Measurements from ENCODE around the gene STAC3.
A peak's percentile ranks its signal among the peaks of the same experiment; 100 is the strongest.

The STAC3 gene

DNA sequence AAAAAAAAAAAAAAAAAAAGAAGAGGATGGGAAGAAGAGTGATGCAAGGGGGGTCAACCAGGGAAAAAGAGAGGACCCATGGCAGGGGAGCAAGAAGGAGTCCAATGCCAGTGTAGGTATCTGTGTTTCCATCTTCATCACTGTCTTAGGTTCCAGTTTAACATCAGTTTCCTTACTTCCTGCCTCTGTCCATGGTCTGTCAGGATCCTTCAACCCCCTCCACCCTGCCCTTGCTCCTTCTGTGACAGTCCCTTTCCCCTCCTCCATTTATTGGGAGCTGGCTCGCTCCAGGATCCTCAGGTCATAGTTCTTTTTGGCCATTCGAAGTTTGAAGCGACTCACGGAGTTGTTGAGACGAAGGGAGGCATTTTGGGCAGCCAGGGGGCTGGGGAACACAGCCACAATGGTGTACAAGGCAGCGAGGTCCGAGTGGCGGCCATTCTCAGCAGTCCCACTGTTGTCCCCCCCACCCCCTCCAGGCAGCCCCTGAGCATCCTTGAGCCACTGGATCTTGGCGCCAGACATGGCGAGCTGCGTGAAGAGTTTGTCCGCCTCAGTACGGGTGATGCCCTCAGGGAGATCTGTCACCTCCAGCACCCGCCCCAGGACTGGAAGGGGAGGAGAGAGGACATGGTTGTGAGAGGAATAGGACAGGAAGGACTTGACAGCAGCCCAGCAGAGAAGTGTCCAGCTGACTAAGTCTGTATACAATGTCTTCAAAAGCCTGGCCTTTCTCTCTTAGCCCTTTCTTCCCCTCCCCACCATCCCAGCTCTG lies 3.7 kb upstream of the STAC3 start:
- DNase-seq: no peak

GRCh38 chr12:57250541-57250940 lies 446 bp downstream of the STAC3 start:
- no peak for DNase-seq

DNA sequence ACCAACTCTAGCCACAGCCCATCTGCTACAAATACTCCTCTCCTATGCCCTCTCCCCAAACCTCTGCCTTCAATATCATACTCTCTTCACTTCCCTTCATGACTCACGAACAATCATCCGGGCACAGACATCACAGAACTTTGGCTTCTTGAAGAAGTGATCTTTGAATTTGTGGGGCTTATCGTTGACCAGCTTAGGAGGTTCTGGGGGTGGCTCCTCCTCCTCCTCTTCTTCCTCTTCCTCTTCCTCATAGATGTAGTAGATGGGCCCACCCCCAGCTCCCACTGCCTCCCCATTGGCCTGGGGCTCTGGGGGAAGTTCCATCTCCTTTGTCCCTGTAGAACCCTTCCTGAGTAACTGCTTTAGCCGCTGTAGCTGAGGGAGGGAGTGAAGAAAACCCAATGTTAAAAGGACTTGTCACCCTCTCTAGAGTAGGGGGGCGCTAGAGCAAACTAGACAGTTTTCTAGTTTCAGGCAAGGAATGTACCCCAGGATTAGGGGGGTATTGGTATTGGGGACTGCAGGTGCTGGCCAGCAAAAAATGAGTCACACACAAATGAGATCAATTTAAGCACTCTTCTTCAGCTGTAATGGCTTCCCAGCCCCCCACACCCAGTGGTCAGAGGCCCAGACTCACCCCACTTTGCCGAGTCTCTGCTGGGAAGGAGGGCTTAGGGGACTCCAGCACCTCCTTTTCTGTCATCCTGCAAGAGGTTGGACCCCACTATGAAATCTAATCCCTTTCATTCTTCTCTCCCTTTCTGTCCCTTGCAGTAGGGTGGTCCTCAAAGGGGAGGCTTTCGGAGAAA lies 1.8 kb downstream of the STAC3 start:
- DNase-seq: no peak

- no peak for DNase-seq
These were observed 3.9 kb downstream of the STAC3 start for GRCh38 chr12:57247041-57247440.

GRCh38 chr12:57244312-57244696 lies 6.7 kb downstream of the STAC3 start:
- DNase-seq: no peak

DNA sequence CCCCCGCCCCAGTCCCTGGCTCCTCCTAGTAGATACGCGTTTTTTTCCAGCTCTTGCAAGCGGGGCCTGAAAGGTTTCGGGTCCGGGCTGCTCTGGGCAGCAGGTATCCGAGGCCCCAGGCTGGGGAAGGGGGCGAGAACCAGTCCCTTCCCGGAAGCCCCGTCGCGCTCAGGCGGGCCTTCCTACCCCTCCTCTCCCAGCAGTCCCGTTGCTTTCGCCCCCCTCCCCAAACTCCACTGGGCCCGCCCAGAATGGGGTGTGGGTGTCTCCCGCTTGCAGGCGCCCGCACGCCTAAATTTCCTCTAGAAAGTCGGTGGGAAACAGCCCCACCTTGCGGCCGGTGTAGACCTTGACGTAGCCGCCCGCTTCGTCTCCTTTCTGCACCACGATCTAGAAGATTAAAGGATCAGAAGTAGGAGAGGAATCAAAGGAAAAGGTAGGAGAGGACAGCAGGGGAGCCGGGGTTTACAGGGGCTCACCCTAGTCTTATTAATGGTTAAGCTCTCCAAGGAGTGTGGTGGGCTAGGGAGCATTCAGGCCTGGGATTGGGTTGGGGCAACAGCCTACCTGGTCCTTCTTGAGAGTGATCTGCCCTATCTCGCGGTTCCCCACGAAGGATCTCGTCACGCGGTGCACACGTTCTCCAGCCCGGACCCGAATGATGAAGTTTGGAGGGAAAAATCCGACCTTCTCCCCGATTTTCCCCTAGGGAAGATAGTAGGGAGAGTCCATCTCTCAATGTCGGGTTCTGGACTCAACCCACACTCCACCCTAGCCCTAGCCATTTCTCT lies 7.3 kb downstream of the STAC3 start:
- peak; percentile 81 for DNase-seq

- DNase-seq: peak; percentile 65
These were observed 8.1 kb downstream of the STAC3 start for GRCh38 chr12:57242691-57243454.

GRCh38 chr12:57242329-57242690 lies 8.7 kb downstream of the STAC3 start:
- no peak for DNase-seq

GRCh38 chr12:57241402-57242310 lies 9.3 kb downstream of the STAC3 start:
- DNase-seq: no peak

GRCh38 chr12:57240926-57241401 lies 10.0 kb downstream of the STAC3 start:
- DNase-seq: no peak

DNA sequence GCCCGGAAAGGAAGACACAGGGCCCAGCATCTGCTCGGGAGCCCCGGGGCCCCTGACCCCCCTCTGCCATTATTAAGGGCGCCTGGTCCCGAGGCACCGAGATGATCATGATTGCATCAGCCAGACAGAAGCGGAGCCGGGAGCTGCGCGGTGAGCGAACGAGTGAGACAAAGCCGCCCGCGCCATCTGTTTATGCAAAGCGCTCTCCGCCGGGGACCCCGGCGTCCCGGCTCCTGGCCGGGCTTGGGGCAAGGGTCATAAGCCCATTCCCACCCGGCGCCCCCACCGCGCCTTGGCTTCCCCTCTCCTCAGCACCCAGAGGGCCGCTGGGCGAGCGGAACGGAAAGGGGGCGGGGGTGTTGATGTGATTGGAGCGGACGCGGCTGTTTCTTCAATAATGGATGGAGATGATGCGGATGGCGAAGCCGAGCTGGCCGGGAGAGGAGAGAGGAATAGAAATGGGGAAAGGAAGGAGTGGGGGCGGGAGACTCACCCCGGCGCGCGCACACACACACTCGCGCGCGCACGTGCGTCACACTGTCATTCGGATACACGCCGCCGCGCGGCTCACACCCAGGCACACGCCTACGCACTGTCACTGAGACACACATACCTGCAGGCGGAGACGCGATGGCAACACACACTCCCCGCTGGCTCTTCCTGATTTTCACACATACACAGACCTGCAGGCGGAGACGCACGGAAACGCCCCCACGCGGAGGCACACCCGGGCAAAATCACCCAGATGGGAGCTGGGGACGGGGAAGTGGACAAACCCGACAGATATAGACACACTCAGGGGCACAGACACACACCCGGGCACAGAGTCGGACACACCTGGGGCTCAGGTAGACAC lies 10.7 kb downstream of the STAC3 start:
- peak; percentile 74 for DNase-seq

GRCh38 chr12:57239587-57240065 lies 11.4 kb downstream of the STAC3 start:
- no peak for DNase-seq

GRCh38 chr12:57238854-57239554 lies 12.0 kb downstream of the STAC3 start:
- peak; percentile 86 for DNase-seq

- no peak for DNase-seq
These were observed 12.8 kb downstream of the STAC3 start for GRCh38 chr12:57237932-57238853.

- DNase-seq: no peak
These were observed 13.4 kb downstream of the STAC3 start for GRCh38 chr12:57237596-57237931.

DNA sequence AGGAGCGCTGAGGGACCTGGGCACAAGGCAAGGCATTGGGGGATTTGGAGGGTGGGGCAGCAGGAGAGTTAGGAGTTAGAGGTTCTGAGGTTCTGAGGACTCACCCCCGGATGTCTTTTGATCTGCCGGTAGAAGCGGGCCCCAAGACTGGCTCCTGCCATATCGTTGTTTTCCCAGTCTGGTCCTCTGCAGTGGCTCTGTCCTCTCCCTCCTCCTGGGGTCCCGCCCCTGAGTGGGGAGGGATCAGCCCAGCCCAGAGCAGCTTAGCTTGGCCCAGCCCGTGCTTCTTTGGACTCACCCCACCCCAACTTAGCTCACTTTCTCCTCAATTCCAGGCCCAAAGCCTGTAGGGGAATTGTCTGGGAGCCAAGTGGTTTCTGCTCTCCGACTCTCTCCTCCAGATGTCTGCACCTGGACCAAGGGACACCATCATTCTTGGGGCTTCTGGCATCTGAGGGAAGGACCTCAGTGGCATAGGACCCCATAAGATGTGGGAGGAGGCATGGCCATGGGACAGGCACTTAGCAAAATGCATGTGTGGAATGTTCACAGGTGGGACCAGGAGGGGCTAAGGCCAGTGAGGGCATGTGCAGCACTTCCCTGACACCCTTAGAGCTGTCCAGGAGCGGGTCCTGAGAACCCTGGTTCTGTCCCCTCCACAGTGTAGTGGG lies 13.9 kb downstream of the STAC3 start:
- DNase-seq: no peak

DNA sequence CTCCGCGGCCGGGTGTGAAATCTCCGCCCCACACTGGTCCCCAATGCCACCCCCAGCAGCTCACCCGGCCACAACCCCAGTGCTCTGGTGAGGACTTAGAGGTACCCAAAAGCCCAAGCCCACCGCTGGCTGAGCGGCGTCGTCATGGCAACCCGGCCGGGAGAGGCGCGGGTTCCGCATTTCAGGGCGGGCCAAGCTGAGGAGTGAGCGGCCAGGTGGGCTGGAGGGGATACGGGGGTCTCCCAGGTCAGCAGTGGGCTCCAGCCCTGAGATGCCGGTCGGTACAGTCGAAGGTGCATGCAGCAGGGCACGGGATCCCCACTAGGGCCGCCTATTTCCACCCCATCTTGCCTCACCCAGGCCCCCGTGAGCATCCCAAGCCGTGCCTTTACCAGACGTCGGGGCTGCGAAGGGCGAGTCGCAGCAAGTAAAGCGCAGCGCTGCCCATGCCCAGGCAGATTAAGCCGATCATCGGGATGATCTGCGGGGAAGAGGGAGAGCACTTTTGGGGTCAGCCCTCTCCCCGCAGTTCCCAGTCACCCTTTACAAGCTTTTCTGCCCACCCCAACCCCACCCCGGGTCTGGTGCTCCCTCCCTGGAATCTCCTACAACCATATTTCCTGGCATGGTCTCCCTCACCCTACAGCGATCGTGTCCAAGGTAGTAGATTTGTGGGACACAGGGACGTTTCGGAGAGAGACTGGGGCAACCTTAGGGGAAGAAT lies 14.6 kb downstream of the STAC3 start:
- DNase-seq: no peak

Measured in CD4-positive, alpha-beta T cell treated with Interleukin-21 for 1 hour (primary cell).